Activated naive CD8-positive, alpha-beta T cell treated with anti-CD3 and anti-CD28 coated beads, Interleukin-2, amount 50 U/mL, for 24 hours (primary cell): ENCODE results near the gene ATP9B.

ENCODE experiments used
- ATAC-seq: fragments of 150-1000 bp; cut with Tn5 transposase; one replicate; pipeline ENCODE4 v1.10.0; 2021
- DNase-seq: peaks from one replicate; pipeline ENCODE4 v3.0.0; 2021
- H3K27ac Mint-ChIP-seq: one replicate; pipeline ENCODE4 v1.8.0; 2021; ENCODE audit warnings: mild to moderate bottlenecking, mixed read lengths
- H3K27me3 Mint-ChIP-seq: one replicate; pipeline ENCODE4 v1.8.0; 2021; ENCODE audit warnings: mixed read lengths
- H3K36me3 Mint-ChIP-seq: one replicate; pipeline ENCODE4 v1.8.0; 2021; ENCODE audit warnings: low read depth, mixed read lengths
- H3K4me1 Mint-ChIP-seq: one replicate; pipeline ENCODE4 v1.8.0; 2021; ENCODE audit warnings: mixed read lengths
- H3K4me3 Mint-ChIP-seq: one replicate; pipeline ENCODE4 v1.8.0; 2021; ENCODE audit warnings: mild to moderate bottlenecking, moderate library complexity, mixed read lengths
- H3K9me3 Mint-ChIP-seq: one replicate; pipeline ENCODE4 v1.8.0; 2021; ENCODE audit warnings: mixed read lengths

Gene ATP9B

GRCh38 chr18:79095216-79095615, 26.0 kb downstream of the ATP9B start:
- no peak for DNase-seq
- Mint-ChIP-seq H3K4me1 (peaks cover 31% of the 10 kb centered on the region), H3K4me3 (no peak overlapping the region), H3K27me3 (no peaks in the 10 kb centered on the region), H3K36me3 (peaks cover 28% of the 10 kb centered on the region), H3K27ac (no peak overlapping the region), H3K9me3 (peaks cover 16% of the 10 kb centered on the region)
- ATAC-seq, result no peak

GRCh38 chr18:79100944-79101343, 31.8 kb downstream of the ATP9B start:
- DNase-seq (no peak), ATAC-seq (no peak)
- Mint-ChIP-seq H3K27ac (no peak overlapping the region), H3K9me3 (peaks cover 11% of the 10 kb centered on the region), H3K4me3 (no peak overlapping the region), H3K27me3 (no peaks in the 10 kb centered on the region), H3K4me1 (peaks cover 18% of the 10 kb centered on the region), H3K36me3 (peaks cover 44% of the 10 kb centered on the region)

- Mint-ChIP-seq H3K4me3 (no peak overlapping the region), H3K4me1 (peaks cover 22% of the 10 kb centered on the region), H3K9me3 (peaks cover 11% of the 10 kb centered on the region), H3K27ac (no peak overlapping the region), H3K36me3 (peaks cover 34% of the 10 kb centered on the region), H3K27me3 (no peaks in the 10 kb centered on the region)
- DNase-seq (no peak), ATAC-seq (no peak)
These were observed 33.7 kb downstream of the ATP9B start for GRCh38 chr18:79102886-79103285.

- no peak for ATAC-seq
These were observed 34.9 kb downstream of the ATP9B start for GRCh38 chr18:79104137-79104536.

GRCh38 chr18:79105455-79105854, 36.3 kb downstream of the ATP9B start:
- H3K4me1 Mint-ChIP-seq, result peaks cover 26% of the 10 kb centered on the region
- no peak overlapping the region for H3K27ac Mint-ChIP-seq
- no peak overlapping the region for H3K4me3 Mint-ChIP-seq
- no peaks in the 10 kb centered on the region for H3K27me3 Mint-ChIP-seq
- peaks cover 23% of the 10 kb centered on the region for H3K36me3 Mint-ChIP-seq
- peaks cover 5% of the 10 kb centered on the region for H3K9me3 Mint-ChIP-seq
- no peak for ATAC-seq
- DNase-seq, result no peak

More at GRCh38 chr18:79104137-79104536, 34.9 kb downstream of the ATP9B start:
- no peak for DNase-seq
- Mint-ChIP-seq H3K27ac (no peak overlapping the region), H3K27me3 (no peaks in the 10 kb centered on the region), H3K4me3 (no peak overlapping the region), H3K4me1 (peaks cover 26% of the 10 kb centered on the region), H3K36me3 (peaks cover 26% of the 10 kb centered on the region), H3K9me3 (peaks cover 5% of the 10 kb centered on the region)

GRCh38 chr18:79106084-79106483, 36.9 kb downstream of the ATP9B start:
- peaks cover 26% of the 10 kb centered on the region for H3K4me1 Mint-ChIP-seq
- H3K36me3 Mint-ChIP-seq, result peaks cover 19% of the 10 kb centered on the region
- no peak overlapping the region for H3K27ac Mint-ChIP-seq

GRCh38 chr18:79107886-79108285, 38.7 kb downstream of the ATP9B start:
- peaks cover 13% of the 10 kb centered on the region for H3K36me3 Mint-ChIP-seq
- DNase-seq, result no peak

More at GRCh38 chr18:79106084-79106483, 36.9 kb downstream of the ATP9B start:
- Mint-ChIP-seq H3K4me3 (no peak overlapping the region), H3K9me3 (peaks cover 4% of the 10 kb centered on the region), H3K27me3 (no peaks in the 10 kb centered on the region)
- DNase-seq, result no peak
- ATAC-seq, result no peak

GRCh38 chr18:79108549-79109215, 39.5 kb downstream of the ATP9B start:
- DNase-seq, result no peak
- Mint-ChIP-seq H3K9me3 (no peaks in the 10 kb centered on the region), H3K27me3 (no peaks in the 10 kb centered on the region), H3K4me1 (peaks cover 21% of the 10 kb centered on the region), H3K27ac (no peak overlapping the region), H3K4me3 (no peak overlapping the region), H3K36me3 (peaks cover 14% of the 10 kb centered on the region)
- no peak for ATAC-seq

More at GRCh38 chr18:79107886-79108285, 38.7 kb downstream of the ATP9B start:
- H3K4me3 Mint-ChIP-seq, result no peak overlapping the region
- H3K27ac Mint-ChIP-seq, result no peak overlapping the region
- no peaks in the 10 kb centered on the region for H3K27me3 Mint-ChIP-seq
- no peak for ATAC-seq
- no peaks in the 10 kb centered on the region for H3K9me3 Mint-ChIP-seq
- peaks cover 26% of the 10 kb centered on the region for H3K4me1 Mint-ChIP-seq

- ATAC-seq, result no peak
- Mint-ChIP-seq H3K36me3 (peaks cover 18% of the 10 kb centered on the region), H3K4me3 (no peak overlapping the region), H3K4me1 (peaks cover 8% of the 10 kb centered on the region), H3K27ac (no peak overlapping the region), H3K27me3 (no peaks in the 10 kb centered on the region), H3K9me3 (no peaks in the 10 kb centered on the region)
- DNase-seq, result no peak
These were observed 42.3 kb downstream of the ATP9B start for GRCh38 chr18:79111483-79111882.

GRCh38 chr18:79117385-79117784, 48.2 kb downstream of the ATP9B start:
- Mint-ChIP-seq H3K27ac (no peak overlapping the region), H3K4me3 (no peak overlapping the region), H3K36me3 (peaks cover 29% of the 10 kb centered on the region), H3K27me3 (no peaks in the 10 kb centered on the region), H3K9me3 (no peaks in the 10 kb centered on the region), H3K4me1 (no peaks in the 10 kb centered on the region)
- DNase-seq (no peak), ATAC-seq (no peak)

- DNase-seq (no peak), ATAC-seq (no peak)
- H3K36me3 Mint-ChIP-seq, result peaks cover 33% of the 10 kb centered on the region
- no peak overlapping the region for H3K4me3 Mint-ChIP-seq
- no peaks in the 10 kb centered on the region for H3K27me3 Mint-ChIP-seq
- H3K27ac Mint-ChIP-seq, result no peak overlapping the region
- H3K4me1 Mint-ChIP-seq, result no peaks in the 10 kb centered on the region
- no peaks in the 10 kb centered on the region for H3K9me3 Mint-ChIP-seq
These were observed 48.6 kb downstream of the ATP9B start for GRCh38 chr18:79117788-79118187.

- DNase-seq (no peak), ATAC-seq (no peak)
- no peaks in the 10 kb centered on the region for H3K27me3 Mint-ChIP-seq
- peaks cover 29% of the 10 kb centered on the region for H3K36me3 Mint-ChIP-seq
- H3K9me3 Mint-ChIP-seq, result no peaks in the 10 kb centered on the region
- H3K4me3 Mint-ChIP-seq, result no peak overlapping the region
- peaks cover 4% of the 10 kb centered on the region for H3K4me1 Mint-ChIP-seq
- H3K27ac Mint-ChIP-seq, result no peak overlapping the region
These were observed 49.6 kb downstream of the ATP9B start for GRCh38 chr18:79118797-79119196.

GRCh38 chr18:79121746-79122474, 52.7 kb downstream of the ATP9B start:
- no peaks in the 10 kb centered on the region for H3K27me3 Mint-ChIP-seq
- ATAC-seq (no peak), DNase-seq (no peak)
- peaks cover 7% of the 10 kb centered on the region for H3K4me1 Mint-ChIP-seq
- peaks cover 22% of the 10 kb centered on the region for H3K36me3 Mint-ChIP-seq
- H3K9me3 Mint-ChIP-seq, result no peaks in the 10 kb centered on the region
- no peak overlapping the region for H3K27ac Mint-ChIP-seq
- no peak overlapping the region for H3K4me3 Mint-ChIP-seq

- H3K4me1 Mint-ChIP-seq, result peaks cover 7% of the 10 kb centered on the region
- no peaks in the 10 kb centered on the region for H3K27me3 Mint-ChIP-seq
- H3K4me3 Mint-ChIP-seq, result no peak overlapping the region
- H3K27ac Mint-ChIP-seq, result no peak overlapping the region
- DNase-seq (no peak), ATAC-seq (peak; percentile 54)
- peaks cover 32% of the 10 kb centered on the region for H3K36me3 Mint-ChIP-seq
- no peaks in the 10 kb centered on the region for H3K9me3 Mint-ChIP-seq
These were observed 54.8 kb downstream of the ATP9B start for GRCh38 chr18:79123948-79124347.

GRCh38 chr18:79129120-79129519, 59.9 kb downstream of the ATP9B start:
- DNase-seq (no peak), ATAC-seq (no peak)
- Mint-ChIP-seq H3K27ac (no peak overlapping the region), H3K27me3 (no peaks in the 10 kb centered on the region), H3K36me3 (peaks cover 23% of the 10 kb centered on the region), H3K4me1 (peaks cover under 1% of the 10 kb centered on the region), H3K4me3 (no peak overlapping the region), H3K9me3 (no peaks in the 10 kb centered on the region)
